ENCODE data around the gene TMEM132C. TPM values are rescaled to one million over a fixed set of nuclear protein-coding genes. Genes with fewer than 3 reads are reported as not detected.

The TMEM132C gene
- total and polyA plus RNA-seq, 2 of the 4 experiments (the other 2 are of a cell fraction) = not detected

DNA sequence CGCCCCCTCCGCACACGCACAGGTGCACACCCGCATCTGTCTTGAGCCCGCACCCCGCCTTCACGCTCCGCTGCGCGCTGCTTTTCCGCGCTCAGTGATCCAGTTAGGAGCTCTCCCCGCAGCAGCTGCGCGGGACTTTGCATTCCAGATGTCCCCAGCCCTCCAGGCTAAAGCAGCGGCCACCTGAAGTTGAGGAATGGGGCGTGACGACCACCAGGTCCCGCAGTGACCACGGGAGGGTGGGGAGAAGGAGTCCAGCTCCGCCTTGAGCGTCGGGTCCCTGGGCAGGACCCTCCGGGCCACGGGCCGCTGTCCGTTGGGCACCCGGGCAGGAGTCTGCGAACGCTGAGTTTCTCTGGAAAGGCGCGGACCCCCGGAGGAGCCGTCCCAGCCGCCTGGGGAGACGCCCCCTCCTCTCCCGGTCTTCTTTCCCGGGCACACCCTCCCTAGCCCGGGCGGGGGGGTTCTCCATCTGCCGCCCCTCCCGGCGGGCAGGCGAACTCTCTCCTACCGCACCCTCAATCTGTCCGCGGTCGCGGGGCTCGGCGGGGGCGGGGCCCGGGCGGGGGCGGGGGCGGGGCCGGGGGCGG lies 334 bp upstream of the TMEM132C start:
- no peaks in the 10 kb centered on the region for H3K36me3 ChIP-seq (ENCODE audit: control insufficient read depth, insufficient read depth, low read length)
- no peak overlapping the region for H3K4ac ChIP-seq (ENCODE audit: low read depth, low read length)
- H3K27me3 ChIP-seq (ENCODE audit: control insufficient read depth, insufficient read depth, low read length) = no peaks in the 10 kb centered on the region
- H2BK15ac ChIP-seq (ENCODE audit: low read depth, low read length) = no peak overlapping the region
- dilution Hi-C loops (cut with HindIII; ENCODE audit: low sequenced_read_pairs, unreplicated experiment) = no loop called here
- no peak for DNase-seq
- H3K4me1 ChIP-seq (ENCODE audit: control insufficient read depth, insufficient read depth, low read length) = no peaks in the 10 kb centered on the region
- H3K79me1 ChIP-seq (ENCODE audit: low read depth in 1 of 2, low read length in 2 of 2) = no peaks in the 10 kb centered on the region
- H2AK5ac ChIP-seq (ENCODE audit: low read depth, low read length) = no peak overlapping the region
- H3K4me3 ChIP-seq (ENCODE audit: insufficient read depth, low read depth, low read length) = no peak overlapping the region
- no peak overlapping the region for H4K8ac ChIP-seq (ENCODE audit: low read depth in 2 of 2, low read length in 2 of 2)
- H4K20me1 ChIP-seq (ENCODE audit: insufficient read depth, low read length) = no peaks in the 10 kb centered on the region
- TF ChIP-seq CHD1 (IDR thresholded peaks at IDR 0.05; ENCODE audit: low read depth, low read length) (no peak), RFX5 (IDR thresholded peaks at IDR 0.05; ENCODE audit: low read depth, low read length) (no peak), RCOR1 (IDR thresholded peaks at IDR 0.05; ENCODE audit: insufficient replicate concordance, low read length) (no peak), NFE2L2 (IDR thresholded peaks at IDR 0.05; ENCODE audit: low read depth, low read length) (no peak), RAD21 (IDR thresholded peaks at IDR 0.05; ENCODE audit: low read length) (no peak), POLR2A (IDR thresholded peaks at IDR 0.05; ENCODE audit: low read depth, low read length) (no peak), CTCF (conservative IDR thresholded peaks at IDR 0.05; ENCODE audit: low read depth, low read length) (no peak), CEBPB (IDR thresholded peaks at IDR 0.05; ENCODE audit: low read depth, low read length) (no peak), MXI1 (IDR thresholded peaks at IDR 0.05; ENCODE audit: borderline replicate concordance, low read depth, low read length) (no peak), MAZ (IDR thresholded peaks at IDR 0.05; ENCODE audit: borderline replicate concordance, low read depth, low read length) (no peak), FOS (IDR thresholded peaks at IDR 0.05; ENCODE audit: low read depth, low read length) (no peak), BHLHE40 (IDR thresholded peaks at IDR 0.05; ENCODE audit: low read depth, low read length) (no peak), MAFK (IDR thresholded peaks at IDR 0.05; ENCODE audit: low read depth, low read length) (no peak), SMC3 (IDR thresholded peaks at IDR 0.05; ENCODE audit: low read depth, low read length) (no peak)
- TF ChIP-seq, protein P1, sequence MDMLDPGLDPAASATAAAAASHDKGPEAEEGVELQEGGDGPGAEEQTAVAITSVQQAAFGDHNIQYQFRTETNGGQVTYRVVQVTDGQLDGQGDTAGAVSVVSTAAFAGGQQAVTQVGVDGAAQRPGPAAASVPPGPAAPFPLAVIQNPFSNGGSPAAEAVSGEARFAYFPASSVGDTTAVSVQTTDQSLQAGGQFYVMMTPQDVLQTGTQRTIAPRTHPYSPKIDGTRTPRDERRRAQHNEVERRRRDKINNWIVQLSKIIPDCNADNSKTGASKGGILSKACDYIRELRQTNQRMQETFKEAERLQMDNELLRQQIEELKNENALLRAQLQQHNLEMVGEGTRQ (IDR thresholded peaks at IDR 0.05; ENCODE audit: low read depth, low read length) = no peak
- TF ChIP-seq, protein P2, sequence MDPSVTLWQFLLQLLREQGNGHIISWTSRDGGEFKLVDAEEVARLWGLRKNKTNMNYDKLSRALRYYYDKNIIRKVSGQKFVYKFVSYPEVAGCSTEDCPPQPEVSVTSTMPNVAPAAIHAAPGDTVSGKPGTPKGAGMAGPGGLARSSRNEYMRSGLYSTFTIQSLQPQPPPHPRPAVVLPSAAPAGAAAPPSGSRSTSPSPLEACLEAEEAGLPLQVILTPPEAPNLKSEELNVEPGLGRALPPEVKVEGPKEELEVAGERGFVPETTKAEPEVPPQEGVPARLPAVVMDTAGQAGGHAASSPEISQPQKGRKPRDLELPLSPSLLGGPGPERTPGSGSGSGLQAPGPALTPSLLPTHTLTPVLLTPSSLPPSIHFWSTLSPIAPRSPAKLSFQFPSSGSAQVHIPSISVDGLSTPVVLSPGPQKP (IDR thresholded peaks at IDR 0.05; ENCODE audit: borderline replicate concordance, low read depth, low read length) = no peak
- POLR2A ChIA-PET (ENCODE audit: unreplicated experiment) = no interaction called here
- CTCF ChIA-PET = no interaction called here
- H3K9me3 ChIP-seq (ENCODE audit: control insufficient read depth, insufficient read depth, low read length) = peaks cover 19% of the 10 kb centered on the region
- H4K91ac ChIP-seq (ENCODE audit: insufficient read depth, low read depth, low read length) = no peak overlapping the region
- H3K9me1 ChIP-seq (ENCODE audit: insufficient read depth, low read length) = no peaks in the 10 kb centered on the region
- no peak overlapping the region for H3K4me2 ChIP-seq (ENCODE audit: low read depth, low read length)
- in situ Hi-C loops (cut with MboI; ENCODE audit: low sequenced_read_pairs) = no loop called here
- no peak overlapping the region for H2BK20ac ChIP-seq (ENCODE audit: low read depth, low read length)
- BruUV-seq (replicated peaks) = no TSS peak
- no peak overlapping the region for H4K5ac ChIP-seq (ENCODE audit: low read depth, low read length)
- ATAC-seq (ENCODE audit: low read depth) = no peak
- no peak overlapping the region for H3K14ac ChIP-seq (replicated peaks; ENCODE audit: low read depth, low read length)
- H2BK120ac ChIP-seq (ENCODE audit: low read depth, low read length) = no peak overlapping the region
- H2AFZ ChIP-seq (replicated peaks; ENCODE audit: low read length, poor library complexity) = peak overlapping the region; percentile 58
- no peak overlapping the region for H3K27ac ChIP-seq (ENCODE audit: insufficient read depth, low read length)
- H3K9ac ChIP-seq (ENCODE audit: low read depth, low read length) = no peak overlapping the region
- no peak overlapping the region for H2BK5ac ChIP-seq (ENCODE audit: low read depth, low read length, poor library complexity, severe bottlenecking)
- no peak overlapping the region for H2AK9ac ChIP-seq (replicated peaks; ENCODE audit: low read depth, low read length, poor library complexity)
- no peak overlapping the region for H3K56ac ChIP-seq (ENCODE audit: extremely low read depth, insufficient read depth, low read length)
- no peak overlapping the region for H3K23ac ChIP-seq (ENCODE audit: low read depth, low read length)
- intact Hi-C loops (cut with micrococcal nuclease) = no loop called here
- no peak overlapping the region for H3K18ac ChIP-seq (ENCODE audit: low read depth, low read length)
- 5% methylated on average over 8 of the region's 58 CpGs; no CpG with 5 or more reads in 1 of the 2 experiments for WGBS, 2 experiments (ENCODE audit: extremely low coverage in 2 of 2, insufficient read length in 1 of 2)

All from IMR-90 (cell line).